Sigmoid colon (tissue), 4 donors: Measurements from ENCODE around the gene IGDCC3.

Source experiments
- CTCF ChIP-seq, 4 experiments: fragments of 450-650 bp in 3 of 4; fragments of 200-600 bp in 1 of 4; IDR thresholded peaks; one replicate each; pipeline ENCODE4 v1.5.1; 2016 to 2019; ENCODE audit warnings: antibody characterized with exemption in 4 of 4, mild to moderate bottlenecking in 3 of 4, moderate library complexity in 2 of 4
- EP300 ChIP-seq, 4 donors: sonication (generic); formaldehyde crosslinking; IDR thresholded peaks; one replicate each; pipeline ENCODE4 v1.6.1; 2017; ENCODE audit warnings: antibody characterized with exemption in 4 of 4
- POLR2A ChIP-seq, 2 donors: fragments of 450-650 bp; IDR thresholded peaks; one replicate each; pipeline ENCODE4 v1.6.1; 2016; ENCODE audit warnings: antibody characterized with exemption in 2 of 2, mild to moderate bottlenecking in 2 of 2, moderate library complexity in 2 of 2
- POLR2AphosphoS5 ChIP-seq, 4 donors: sonication (generic); formaldehyde crosslinking; IDR thresholded peaks; one replicate each; pipeline ENCODE4 v1.6.1; 2017; ENCODE audit warnings: antibody characterized with exemption in 4 of 4

DNA sequence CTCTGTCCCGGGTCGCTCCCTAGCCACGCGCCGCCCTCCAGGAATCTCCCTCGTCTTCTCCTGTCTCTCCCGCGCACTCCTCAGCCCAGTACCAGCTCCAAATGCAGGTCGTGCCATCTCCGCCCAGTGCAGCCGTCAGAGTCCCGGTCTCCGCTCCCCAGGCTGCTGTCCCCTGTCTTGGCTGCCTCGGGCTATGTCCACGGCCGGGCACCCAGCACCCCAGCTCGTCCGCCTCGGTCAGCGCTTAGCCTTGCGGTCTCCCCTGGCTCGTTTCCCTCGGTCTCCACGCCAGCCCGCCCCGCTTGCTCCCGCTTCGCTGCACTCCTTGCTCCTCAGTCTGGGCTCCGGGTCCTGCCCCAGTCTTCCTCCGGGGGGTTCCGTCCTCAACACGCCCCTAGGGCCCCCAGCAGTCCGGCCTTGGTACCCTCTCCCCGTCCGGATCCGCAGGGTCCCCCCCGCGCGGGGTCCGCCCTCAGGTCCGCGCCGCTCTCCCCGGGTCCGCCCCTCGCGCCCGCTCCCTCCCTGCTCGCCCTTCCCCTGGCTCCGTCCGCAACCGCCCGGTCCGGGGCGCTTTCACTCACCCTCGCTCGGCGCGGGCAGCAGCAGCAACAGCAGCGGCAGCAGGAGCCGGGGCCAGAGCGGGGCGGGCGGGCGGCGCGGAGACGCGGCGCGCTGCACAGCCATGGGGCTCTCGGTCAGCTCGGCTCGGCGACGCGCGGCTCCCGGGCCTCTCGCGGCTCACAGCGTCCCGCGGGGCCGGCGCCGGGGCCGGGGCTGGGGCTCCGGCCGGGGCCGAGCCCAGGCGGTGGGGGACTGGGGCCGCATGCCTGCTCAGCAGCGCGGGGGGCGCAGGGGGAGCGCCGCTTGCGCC lies 462 bp downstream of the IGDCC3 start:
- TF ChIP-seq POLR2A (IDR thresholded peaks at IDR 0.05) (no peak), CTCF (IDR thresholded peaks at IDR 0.05) (no peak), POLR2AphosphoS5 (IDR thresholded peaks at IDR 0.05) (no peak), EP300 (IDR thresholded peaks at IDR 0.05) (no peak)
